Endothelial cell of hepatic sinusoid (primary cell): ENCODE measurements around the gene NTN1.
"Not testable (repeated sequence)": the region's sequence is repeated elsewhere in the genome, so short reads cannot be mapped to it uniquely, and the experiment has no call there.

Experiments
- in situ Hi-C: cut with HindIII; loops from 2 replicates; pipeline ENCODE4 v1.10.0; 2017; ENCODE audit warnings: low sequenced_read_pairs

The NTN1 gene

GRCh38 chr17:9021158-9021991 is at the start of gene NTN1:
TSS of gene NTN1 (plus strand) at chr17:9021510. CDS start at chr17:9022374, 864 bp downstream.
- in situ Hi-C loops = no loop called here

- in situ Hi-C loops = no loop called here
Measured at GRCh38 chr17:8975091-8975725, 46.1 kb upstream of the NTN1 start.

DNA sequence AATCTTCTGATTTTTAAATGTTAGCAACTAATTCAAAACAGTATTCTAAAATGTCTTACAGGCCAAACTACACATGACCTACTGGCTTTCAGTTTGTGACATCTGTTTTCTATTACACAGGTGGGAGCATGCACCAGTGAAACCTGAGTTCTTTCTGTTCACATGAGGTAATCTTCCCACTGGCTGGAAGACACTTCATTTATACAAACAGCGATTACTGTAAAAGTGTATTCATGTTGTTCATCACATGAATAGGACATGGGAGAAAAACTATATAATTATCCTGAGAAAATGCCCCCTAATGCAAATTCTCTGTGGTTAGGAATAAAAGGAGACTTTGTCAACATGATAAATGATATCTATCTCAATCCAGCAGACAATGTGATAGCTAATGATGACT is 44.7 kb upstream of the NTN1 start:
- in situ Hi-C loops = no loop called here

DNA sequence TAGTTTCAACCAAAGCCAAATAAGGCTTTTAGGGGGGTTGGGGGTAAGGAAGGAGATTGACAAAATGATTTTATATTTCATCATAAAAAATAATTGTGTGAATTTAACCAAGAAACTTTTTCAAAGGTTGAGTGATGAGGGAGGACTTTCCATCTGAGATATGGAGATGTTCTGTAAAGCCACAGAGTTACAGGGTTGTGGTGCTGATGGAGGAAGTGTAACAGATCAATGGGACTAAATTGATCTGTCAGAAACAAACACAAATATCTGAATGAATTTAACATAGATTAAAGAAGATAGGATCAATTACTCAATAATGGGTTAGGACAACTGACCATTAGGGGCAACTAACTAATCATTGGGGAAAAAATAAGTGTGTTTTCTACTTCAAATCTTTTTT is 41.6 kb upstream of the NTN1 start:
- in situ Hi-C loops = no loop called here

DNA sequence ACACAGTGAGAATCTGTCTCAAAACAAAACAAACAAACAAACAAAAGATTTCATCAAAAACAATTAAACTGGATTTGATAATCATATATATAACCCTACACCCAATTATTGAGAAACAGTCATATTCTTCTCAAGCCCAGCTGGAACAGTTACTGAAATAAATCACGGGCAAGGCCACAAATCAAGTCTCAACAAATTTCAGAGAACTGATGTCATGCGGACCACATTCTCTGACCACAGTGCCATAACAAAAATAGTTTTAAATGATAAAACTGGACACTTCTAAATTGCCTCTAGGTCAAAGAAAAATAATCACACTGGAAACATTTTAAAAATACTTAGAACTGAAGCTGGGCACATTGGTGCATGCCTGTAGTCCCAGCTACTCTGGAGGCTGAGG is 39.9 kb upstream of the NTN1 start:
- in situ Hi-C loops = no loop called here

DNA sequence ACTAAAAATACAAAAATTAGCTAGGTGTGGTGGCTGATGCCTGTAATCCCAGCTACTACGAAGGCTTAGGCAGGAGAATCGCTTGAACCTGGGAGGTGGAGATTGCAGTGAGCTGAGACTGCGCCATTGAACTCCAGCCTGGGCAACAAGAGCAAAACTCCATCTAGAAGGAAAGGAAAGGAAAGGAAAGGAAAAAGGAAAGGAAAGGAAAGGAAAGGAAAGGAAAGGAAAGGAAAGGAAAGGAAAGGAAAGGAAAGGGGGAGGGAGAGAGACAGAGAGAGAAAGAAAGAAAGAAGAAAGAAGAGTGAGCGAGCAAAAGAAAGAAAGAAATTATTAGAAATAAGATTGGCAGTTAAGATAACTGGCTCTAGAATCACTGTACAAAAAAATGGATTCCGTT is 37.1 kb upstream of the NTN1 start:
- in situ Hi-C loops = not testable (repeated sequence)

- in situ Hi-C loops = no loop called here
Measured at GRCh38 chr17:8985054-8985701, 36.1 kb upstream of the NTN1 start.

GRCh38 chr17:8986295-8986694 is 35.0 kb upstream of the NTN1 start:
- in situ Hi-C loops = no loop called here

DNA sequence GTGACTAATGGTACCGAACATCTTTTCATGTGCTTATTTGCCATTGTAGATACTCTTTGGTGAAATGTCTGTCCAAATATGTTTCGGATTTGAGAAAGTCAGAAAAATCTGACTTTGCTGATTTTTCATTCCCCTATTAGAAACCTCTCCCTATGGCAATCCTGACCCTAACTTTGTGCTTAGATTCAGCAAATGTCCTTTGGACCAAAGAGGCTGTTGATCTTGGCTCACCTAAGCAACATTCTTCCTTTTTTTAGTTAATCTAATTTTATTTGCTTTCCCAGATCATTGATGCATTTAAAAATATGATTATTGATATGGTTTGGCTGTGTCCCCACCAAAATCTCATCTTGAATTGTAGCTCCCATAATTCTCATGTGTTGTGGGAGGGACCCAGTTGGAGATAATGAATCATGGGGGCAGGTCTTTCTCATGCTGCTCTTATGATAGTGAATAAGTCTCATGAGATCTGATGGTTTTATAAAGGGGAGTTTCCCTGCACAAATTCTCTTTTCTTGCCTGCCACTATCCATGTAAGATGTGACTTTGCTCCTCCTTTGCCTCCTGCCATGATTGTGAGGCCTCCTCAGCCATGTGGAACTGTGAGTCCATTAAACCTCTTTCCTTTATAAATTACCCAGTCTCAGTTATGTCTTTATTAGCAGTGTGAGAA is 32.9 kb upstream of the NTN1 start:
- in situ Hi-C loops = not testable (repeated sequence)

GRCh38 chr17:8991514-8992285 is 29.6 kb upstream of the NTN1 start:
- in situ Hi-C loops = no loop called here

- in situ Hi-C loops = no loop called here
Measured at GRCh38 chr17:8994319-8994718, 27.0 kb upstream of the NTN1 start.

DNA sequence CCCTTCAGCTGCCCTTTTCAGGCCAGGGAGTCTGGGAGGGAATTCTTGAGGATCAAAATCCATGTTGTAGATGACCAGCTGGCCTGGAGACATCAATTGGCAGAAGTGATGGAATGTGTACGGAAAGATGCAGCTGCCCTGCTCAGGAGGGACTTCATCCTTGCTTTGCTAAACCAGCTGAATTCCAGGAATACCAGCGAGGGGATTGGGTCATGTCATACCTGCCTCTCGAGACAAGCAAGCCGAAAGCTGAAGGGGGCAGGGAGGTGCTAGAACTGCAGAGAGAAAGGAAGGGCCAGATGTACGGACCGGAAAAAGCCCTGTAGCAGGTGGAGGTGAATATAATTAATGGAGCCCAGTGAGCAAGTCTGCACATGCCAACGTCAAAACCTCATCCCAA is 25.6 kb upstream of the NTN1 start:
- in situ Hi-C loops = no loop called here

DNA sequence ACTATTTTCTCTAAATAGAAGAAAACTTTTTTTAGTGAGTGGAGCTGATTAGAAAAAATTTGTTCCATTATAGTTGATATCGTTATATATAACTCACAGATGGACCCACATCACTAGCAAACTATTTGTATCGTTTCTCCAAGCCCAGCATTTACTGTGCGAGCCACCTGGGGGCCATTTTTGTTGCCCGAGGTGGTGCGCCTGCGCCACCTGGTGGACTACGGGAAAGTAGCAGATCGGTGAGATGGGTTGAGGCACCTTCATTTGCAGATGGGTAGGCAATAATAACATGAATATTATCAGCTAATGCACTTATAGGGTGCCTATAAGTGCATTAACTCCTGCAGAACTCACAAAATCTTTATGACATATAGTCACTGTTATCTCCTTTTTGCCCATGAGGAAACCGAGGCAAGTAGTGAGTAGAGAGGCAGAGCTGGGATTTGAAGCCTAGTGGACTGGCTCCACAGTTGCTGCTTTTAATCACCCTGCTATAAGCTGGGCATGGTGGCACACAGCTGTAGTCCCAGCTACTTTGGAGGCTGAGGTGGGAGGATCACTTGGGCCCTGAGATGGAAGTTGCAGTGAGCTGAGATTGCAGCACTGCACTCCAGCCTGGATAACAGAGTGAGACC is 23.2 kb upstream of the NTN1 start:
- in situ Hi-C loops = no loop called here

- in situ Hi-C loops = no loop called here
Measured at GRCh38 chr17:9001559-9001958, 19.8 kb upstream of the NTN1 start.

DNA sequence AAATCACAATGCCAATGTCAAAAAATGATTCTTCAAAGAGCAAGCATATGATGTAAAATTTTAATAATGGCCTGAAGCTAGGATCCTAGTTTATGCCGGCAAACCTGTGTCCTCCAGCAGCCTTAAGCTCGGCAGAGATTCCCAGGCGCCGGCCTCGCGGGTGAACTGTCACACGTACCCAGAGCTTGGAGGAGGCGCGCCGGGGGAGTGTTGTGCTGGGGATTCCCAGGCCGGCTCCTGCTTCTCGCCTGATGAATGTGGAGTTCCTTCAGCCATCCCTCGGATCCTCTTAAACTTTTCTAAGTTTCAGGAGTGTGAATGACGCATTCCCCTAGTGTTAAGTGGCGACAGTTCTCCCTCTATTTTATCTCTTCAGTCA is 19.1 kb upstream of the NTN1 start:
- in situ Hi-C loops = no loop called here

DNA sequence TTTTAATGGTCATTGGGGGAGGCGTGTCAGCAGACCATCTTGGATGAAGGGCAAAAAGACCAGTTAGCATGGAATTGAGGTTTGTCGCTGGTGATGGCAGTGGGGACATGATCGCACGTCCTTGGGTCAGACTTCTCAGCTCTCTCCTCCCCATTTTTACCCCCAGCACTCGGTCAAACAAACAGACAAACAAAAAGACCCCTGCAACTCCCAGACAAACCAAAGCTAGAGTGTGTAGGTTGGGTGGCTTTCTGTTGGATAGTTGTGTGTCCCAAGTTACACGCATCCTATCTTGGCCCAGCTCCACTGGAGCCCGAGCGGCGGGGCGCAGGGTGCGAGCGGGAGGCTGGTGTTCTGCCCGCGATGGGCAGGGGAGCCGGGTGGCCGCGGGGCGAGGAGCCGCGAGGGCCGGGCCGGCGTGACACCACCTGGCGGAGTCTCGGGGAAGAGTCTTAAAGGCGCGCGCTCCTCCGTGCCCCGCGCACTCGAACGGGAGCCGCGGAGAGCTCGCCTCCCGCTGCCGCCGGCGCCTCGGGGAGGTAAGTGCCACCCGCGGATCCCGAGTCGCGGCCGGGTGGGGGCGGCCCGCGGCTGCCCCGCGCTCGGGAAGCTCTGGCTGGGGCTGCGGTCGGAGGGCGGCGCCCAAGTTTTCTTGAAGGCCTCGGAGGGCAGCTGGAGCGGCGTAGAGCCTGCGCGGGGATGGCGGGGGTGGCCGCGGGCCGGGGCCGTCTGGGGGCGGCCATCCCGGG is 18.5 kb upstream of the NTN1 start:
- in situ Hi-C loops = no loop called here

DNA sequence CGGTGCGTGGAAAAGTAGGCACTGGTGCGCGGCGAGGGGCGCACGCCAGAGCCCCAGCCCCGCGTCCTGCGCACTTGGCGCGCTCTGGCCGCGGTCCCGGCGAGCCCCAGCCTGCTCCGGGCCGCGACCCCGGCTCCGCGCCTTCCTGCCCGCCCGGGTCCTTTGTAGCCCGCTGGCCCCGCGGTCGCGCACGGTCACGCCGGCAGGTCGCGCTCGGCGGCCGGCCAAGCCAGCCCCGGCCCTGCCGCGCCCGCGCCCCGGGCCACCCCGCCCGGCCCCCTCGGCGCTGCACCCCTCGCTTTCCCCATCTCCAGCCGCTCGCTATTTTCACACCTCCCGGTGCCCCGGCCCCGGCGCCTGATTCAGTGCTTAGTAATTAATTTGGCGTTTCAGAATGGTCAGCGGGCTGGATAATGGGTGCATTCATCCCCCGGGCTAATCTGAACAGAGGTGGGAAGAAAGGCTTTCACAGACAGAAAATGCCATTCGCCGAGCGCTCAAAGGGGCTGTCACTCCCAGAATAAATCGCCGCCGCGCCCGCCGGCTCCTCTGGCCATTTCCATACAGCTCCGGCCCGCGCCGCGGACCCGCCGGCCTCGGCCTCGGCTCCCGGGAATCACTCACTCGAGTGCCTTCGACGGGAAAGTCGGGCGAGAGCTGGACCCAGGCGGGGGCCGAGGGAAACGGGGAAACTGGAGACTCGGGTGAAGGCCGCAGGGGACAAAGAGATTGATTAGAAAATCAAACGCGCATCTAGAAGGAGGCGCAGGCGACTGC is 17.8 kb upstream of the NTN1 start:
- in situ Hi-C loops = no loop called here

GRCh38 chr17:9004132-9004960 is 17.0 kb upstream of the NTN1 start:
- in situ Hi-C loops = no loop called here
